ENCODE results near the gene PTPRJ.

The PTPRJ gene

GRCh38 chr11:48043111-48043990 lies 63.0 kb downstream of the PTPRJ start:
- DNase-seq: no peak

- no peak for DNase-seq
These were observed 63.7 kb downstream of the PTPRJ start for GRCh38 chr11:48043991-48044512.

DNA sequence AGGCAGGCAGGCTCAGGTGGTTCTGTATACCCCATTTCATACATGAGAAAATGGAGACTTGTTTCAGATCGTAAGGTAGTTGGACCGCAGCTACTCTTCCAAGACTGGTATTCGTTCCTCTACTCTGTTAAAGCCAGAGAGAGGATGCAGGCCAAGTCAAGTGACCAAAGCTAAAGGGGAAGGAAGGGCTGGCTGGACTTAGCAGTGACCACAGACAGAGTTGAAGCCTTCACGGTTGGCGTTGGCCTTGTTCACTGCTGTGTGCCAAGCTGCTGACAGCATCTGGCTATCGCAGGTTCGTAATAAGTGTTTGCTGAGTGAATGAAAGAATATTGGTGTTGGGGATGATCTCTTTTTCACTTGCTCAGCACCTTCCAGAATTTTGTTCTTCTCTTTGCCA lies 64.2 kb downstream of the PTPRJ start:
- DNase-seq: peak; percentile 75 to 83 (median 76)

DNA sequence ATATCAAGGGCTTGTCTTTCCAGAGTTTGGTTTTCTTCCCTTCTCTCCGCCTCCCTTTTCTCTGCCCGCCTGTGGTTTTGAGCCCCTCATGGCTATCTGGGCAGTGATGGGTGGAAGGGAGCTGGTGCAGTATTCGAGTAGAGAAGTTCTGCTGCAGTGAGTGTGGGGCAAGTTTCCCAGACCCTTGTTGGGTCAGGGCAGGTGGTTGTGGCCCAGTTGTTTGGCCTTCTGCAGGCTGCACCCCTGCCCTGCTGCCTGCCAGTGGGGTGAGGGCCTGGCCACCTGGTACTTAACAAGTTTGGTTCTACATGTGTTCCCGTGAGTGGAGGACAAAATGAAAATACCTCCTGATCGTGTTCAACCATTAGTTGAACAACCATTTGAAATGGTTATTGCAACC lies 65.2 kb downstream of the PTPRJ start:
- no peak for DNase-seq

GRCh38 chr11:48047616-48048015 lies 67.3 kb downstream of the PTPRJ start:
- peak; percentile 96 to 98 (median 98) for DNase-seq

GRCh38 chr11:48049036-48049435 lies 68.7 kb downstream of the PTPRJ start:
- no peak for DNase-seq

GRCh38 chr11:48050304-48050703 lies 69.9 kb downstream of the PTPRJ start:
- DNase-seq: peak in 2 of 3 donors; percentile 69

- no peak for DNase-seq
These were observed 71.0 kb downstream of the PTPRJ start for GRCh38 chr11:48051217-48051830.

DNA sequence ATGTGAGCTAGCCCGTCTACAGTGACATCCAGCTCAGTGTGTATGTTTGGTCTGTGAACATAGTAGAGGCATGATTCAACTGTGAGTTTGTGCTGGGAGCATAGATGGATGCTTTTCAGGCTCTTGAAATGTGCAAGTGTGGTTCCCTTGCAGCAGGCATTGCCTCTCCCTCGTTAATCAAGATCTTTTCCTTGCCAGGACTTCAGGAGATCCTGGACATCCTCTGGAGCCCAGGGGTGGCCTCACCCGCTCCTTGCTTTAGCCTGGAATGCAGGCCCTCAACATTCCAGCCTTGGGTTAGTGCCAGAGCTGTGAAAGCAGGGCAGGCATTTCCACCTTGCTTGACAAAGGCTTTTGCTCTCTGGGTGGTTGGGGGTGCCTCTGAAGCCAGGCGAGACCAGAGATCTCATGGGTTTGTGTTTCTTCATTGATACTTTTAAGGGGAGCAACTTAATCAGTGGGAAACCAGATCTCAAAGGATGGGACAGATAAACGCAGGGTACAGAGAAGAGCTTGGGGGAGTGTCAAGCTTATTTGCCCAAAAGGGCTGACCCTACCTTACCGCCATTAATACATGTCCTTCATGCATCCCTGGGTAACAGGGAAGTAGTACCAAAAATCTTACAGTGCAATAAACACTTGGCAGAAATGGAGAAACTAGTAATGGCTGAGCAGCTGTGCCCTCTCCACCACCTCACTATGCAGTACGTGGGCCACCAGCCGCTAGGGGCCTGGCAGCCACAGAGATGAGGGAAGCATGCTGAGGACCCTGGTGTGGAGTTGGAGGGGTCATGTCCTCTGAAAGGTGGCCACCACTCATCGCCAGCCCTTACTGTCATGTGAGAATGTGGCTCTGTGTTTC lies 72.1 kb downstream of the PTPRJ start:
- DNase-seq: no peak

DNA sequence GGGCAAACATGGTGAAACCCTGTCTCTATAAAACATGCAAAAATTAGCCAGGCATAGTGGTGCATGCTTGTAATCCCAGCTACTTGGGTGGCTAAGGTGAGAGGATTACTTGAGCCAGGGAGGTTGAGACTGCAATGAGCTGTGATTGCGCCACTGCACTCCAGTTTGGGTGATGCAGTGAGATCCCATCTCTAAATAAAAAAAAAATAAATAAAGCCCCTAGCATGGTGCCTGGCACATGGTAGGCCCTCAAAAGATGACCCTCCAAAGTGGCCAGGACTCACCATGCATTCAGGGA lies 74.6 kb downstream of the PTPRJ start:
- no peak for DNase-seq

GRCh38 chr11:48055292-48056132 lies 75.2 kb downstream of the PTPRJ start:
- no peak for DNase-seq

DNA sequence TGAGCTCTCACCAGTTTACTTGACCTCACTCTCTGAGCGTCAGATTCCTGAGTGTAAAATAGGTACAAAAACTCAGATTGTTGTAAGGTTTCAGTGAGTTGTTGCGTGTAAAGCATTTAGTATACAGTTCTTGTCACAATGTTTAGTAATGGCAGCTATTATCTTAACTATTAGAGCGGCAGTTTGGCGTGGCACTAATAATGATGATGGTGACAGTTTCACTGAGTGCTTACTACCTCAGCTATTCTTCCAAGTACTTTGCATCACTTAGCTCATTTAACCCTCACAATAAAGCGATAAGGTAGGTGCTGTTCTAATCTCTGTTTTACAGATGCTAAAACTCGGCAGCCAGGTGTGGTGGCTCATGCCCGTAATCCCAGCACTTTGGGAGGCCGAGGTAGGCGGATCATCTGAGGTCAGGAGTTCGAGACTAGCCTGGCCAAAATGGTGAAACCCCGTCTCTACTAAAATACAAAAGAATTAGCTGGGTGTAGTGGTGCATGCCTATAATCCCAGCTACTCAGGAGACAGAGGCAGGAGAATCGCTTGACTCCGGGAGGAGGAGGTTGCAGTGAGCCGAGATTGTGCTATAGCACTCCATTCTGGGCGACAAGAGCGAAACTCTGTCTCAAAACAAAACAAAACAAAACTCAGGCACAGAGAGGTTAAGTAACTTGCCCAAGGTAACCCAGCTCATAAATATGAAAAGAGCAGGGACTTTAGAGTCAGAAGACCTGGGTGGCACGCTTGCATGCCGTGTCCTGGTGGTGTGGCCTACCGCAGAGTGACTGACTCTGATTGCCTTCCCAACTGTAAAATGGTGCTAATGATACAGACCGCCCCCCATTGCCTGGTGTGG lies 76.2 kb downstream of the PTPRJ start:
- DNase-seq: no peak

DNA sequence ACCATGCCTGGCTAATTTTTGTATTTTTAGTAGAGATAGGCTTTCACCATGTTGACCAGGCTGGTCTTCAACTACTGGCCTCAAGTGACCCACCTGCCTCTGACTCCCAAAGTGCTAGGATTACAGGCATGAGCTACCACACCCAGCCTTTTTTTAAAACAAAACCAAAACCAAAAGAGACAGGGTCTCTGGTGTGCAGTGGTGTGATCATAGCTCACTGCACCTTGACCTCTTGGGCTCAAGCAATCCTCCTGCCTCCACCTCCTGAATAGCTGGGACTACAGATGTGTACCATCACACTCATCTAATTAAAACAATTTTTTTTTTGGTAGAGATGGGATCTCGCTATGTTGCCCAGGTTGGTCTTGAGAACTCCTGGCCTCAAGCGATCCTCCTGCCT lies 77.7 kb downstream of the PTPRJ start:
- DNase-seq: no peak

DNA sequence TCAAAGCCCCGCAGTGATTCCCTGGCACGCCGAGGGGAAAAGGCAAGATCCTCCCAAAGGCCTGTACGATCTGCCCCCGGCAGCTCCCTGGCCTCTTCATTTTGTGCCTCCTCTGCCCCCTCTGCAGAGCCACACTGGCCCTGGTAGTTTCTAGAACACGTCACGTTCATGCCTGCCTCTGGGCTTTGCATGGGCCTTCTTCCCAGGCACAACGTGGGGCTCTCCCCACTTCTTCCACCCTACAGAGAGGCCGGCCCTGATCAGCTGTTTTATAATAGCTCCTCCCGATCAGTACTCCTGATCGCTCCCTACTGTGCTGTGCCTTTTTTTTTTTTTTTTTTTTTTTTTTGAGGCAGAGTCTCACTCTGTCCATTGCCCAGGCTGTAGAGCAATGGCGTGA lies 78.4 kb downstream of the PTPRJ start:
- no peak for DNase-seq

DNA sequence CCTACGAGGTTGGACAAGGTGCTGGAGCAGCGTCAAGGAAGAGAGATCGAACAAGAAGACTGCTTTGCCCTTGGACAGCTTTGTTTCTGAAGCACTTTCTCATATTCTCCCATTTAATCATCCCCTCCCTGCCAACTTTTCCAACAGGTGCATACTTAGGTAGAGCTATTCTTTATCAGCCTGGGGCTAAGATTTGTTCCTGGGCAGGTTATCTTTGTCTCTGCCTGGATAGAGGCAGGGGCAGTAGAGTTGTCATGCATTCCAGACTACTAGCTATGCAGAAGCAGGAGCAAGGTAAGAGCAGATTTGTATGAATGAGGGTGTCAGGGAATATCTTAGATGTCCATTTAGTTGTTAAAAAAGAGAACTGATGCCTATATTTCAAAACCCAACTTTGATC lies 82.3 kb downstream of the PTPRJ start:
- DNase-seq: no peak

- DNase-seq: peak; percentile 63 to 80 (median 70)
These were observed 83.1 kb downstream of the PTPRJ start for GRCh38 chr11:48063424-48063978.

- DNase-seq: no peak
These were observed 83.9 kb downstream of the PTPRJ start for GRCh38 chr11:48064306-48064705.

DNA sequence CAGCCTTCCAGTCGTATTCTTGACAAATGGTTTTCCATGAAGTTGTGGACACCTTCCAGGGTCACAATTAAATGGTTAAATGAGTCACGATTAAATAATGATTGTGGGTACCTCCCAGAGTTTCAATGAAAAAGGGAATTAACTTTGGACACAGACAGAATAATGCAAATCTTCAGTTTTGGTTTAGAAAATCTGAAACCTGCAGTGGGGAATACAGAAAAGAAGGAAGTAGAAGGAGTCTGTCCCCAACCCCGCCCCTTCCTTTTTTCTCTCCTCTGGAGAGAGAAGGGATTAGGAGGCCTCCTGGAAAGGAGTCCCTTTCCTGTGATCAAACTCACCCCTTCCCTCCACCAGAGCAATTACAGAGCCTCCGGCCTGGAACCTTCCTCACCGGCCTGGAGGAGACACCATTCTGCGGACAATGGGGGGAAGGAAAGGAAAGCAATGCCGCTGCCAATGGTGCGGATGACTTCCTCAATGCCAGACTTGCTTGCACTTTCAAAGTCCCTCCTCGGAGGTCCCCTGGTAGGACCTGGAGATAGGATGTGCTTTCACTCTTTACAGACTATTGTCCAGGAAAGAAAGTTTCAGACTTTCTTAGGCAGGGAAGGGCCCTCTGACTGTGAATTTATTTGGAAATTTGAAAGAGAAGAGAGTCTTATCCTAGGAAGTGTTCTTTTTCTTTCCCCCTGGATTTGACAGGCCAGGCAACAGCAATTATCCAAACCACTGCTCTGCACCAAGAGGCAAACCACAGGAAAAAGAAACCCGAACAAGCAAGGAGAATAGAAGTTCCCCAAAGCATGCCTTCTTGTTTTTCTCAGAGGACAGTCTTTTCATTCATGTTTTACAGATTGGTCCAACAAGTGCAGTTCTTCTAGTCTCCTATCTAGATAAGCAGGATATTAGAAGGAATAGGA lies 86.8 kb downstream of the PTPRJ start:
- DNase-seq: peak; percentile 80 to 87 (median 80)

DNA sequence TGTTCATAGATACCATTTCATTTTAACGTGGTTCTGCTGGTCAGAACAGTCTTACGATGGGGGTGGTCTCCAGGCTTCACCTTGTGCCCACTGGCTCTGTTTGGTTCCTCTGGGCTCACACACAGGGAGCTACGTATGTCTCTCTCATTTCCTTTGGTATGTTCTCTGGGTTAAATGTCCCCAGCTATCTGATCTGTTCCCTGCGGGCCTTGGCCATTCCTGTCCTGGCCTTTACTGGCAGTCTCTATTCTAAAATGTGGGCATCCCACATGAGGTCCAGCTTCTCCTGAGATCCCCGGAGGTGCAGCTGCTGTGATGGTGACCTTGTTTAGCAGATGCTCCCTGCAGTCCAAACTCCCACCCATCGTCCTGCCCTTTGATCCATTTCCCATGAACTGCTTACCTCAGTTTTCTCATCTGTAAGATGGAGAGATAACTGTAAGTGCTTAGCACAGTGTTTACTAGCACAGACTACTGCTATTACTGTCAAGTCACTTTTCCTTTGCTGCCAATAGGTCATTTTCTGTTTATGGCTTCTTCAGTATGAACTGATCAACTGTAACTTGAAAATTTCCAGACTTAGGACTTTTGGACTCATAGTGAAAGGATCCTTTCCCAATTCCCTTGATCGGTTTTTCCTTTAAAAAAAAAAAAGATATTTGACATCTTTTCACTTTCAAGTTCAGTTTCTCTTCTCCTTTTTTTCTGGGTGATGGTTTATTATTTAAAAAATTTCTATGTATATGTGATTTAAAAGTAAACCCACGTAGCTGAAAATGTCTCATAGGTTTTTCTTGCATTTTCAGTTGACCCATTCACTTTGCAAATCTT lies 92.9 kb downstream of the PTPRJ start:
- peak; percentile 43 to 87 (median 68) for DNase-seq
